DND-41 (cell line): ENCODE data around the gene PPEF1.

ENCODE experiments used
- CTCF ChIP-seq: IDR thresholded peaks from 2 replicates; pipeline ENCODE4 v1.5.1; 2012; ENCODE audit warnings: borderline replicate concordance, low read length, moderate library complexity, mild to moderate bottlenecking; ENCODE audit not compliant: poor library complexity, severe bottlenecking; ENCODE audit errors: extremely low read depth
- EZH2 ChIP-seq: IDR thresholded peaks from 3 replicates; pipeline ENCODE4 v1.6.1; 2012; ENCODE audit warnings: borderline replicate concordance, low read depth, mild to moderate bottlenecking, moderate library complexity, low read length, inconsistent platforms; ENCODE audit not compliant: severe bottlenecking

- TF ChIP-seq CTCF (no peak), EZH2 (no peak)
Observed at GRCh38 chrX:18719852-18720251, 12.4 kb downstream of the PPEF1 start.
